B cell (primary cell): ENCODE results near the gene KRTAP10-2. TPM values are rescaled to one million over a fixed set of nuclear protein-coding genes. Genes with fewer than 3 reads are reported as not detected.

Experiments used
- ATAC-seq: fragments of 200-7000 bp; cut with Tn5 transposase; one replicate; pipeline ENCODE4 v1.10.0; 2021; ENCODE audit warnings: low read depth, mild to moderate bottlenecking, moderate number of reproducible peaks, moderate library complexity
- CTCF ChIA-PET: fragments of 350-600 bp; sonication (Branson Sonifier 250); formaldehyde crosslinking; loops from one replicate; lab custom pipeline; 2021; ENCODE audit warnings: antibody characterized with exemption, inconsistent platforms; lab: Charles Lee
- POLR2A ChIA-PET: fragments of 350-600 bp; sonication (Branson Sonifier 250); formaldehyde crosslinking; loops from one replicate; lab custom pipeline; 2021; ENCODE audit warnings: antibody characterized with exemption; lab: Charles Lee
- DNase-seq: peaks from one replicate; pipeline ENCODE4 v3.0.0; 2013
- H2AFZ ChIP-seq: 2 replicates; pipeline ENCODE4 v1.6.1; 2012; ENCODE audit warnings: mild to moderate bottlenecking, low read depth, low read length; ENCODE audit not compliant: insufficient read depth, poor library complexity, severe bottlenecking
- H3K27ac ChIP-seq, 2 donors: 1 replicate in 1 of 2; 2 replicates in 1 of 2; pipeline ENCODE4 v1.5.1; 2012 to 2013; ENCODE audit warnings: low read length in 2 of 2, mild to moderate bottlenecking in 2 of 2, moderate library complexity in 1 of 2
- H3K27me3 ChIP-seq, 4 experiments: fragments of 200-600 bp in 1 of 4; sonication (generic) in 1 of 4; replicated peaks in 1 of 4; 1 replicate in 2 of 4; 2 replicates in 2 of 4; pipeline versions ENCODE4 v1.6.1 to v1.7.0; 2013 to 2016; ENCODE audit warnings: low read length in 3 of 4, mild to moderate bottlenecking in 2 of 4, mixed read lengths in 1 of 4, moderate library complexity in 1 of 4; ENCODE audit not compliant: insufficient read depth in 4 of 4, control insufficient read depth in 3 of 4; ENCODE audit errors: control extremely low read depth in 1 of 4
- H3K36me3 ChIP-seq, 2 experiments: replicated peaks in 1 of 2; 1 replicate in 1 of 2; 2 replicates in 1 of 2; pipeline versions ENCODE4 v1.6.1 to v1.7.1; 2013; ENCODE audit warnings: low read length in 1 of 2; ENCODE audit not compliant: insufficient read depth in 2 of 2, control insufficient read depth in 1 of 2; ENCODE audit errors: control extremely low read depth in 1 of 2, extremely low read depth in 1 of 2
- H3K4me1 ChIP-seq, 2 donors: fragments of 200-600 bp in 1 of 2; sonication (generic) in 1 of 2; 1 replicate in 1 of 2; 2 replicates in 1 of 2; pipeline versions ENCODE4 v1.5.1 to v1.6.1; 2013 to 2017; ENCODE audit warnings: low read length in 2 of 2; ENCODE audit not compliant: control insufficient read depth in 2 of 2, insufficient read depth in 2 of 2
- H3K4me2 ChIP-seq: replicated peaks from 2 replicates; pipeline ENCODE3; 2012; ENCODE audit warnings: mild to moderate bottlenecking, low read depth, low read length; ENCODE audit not compliant: poor library complexity, severe bottlenecking
- H3K4me3 ChIP-seq, 5 experiments: fragments of 200-600 bp in 1 of 5; sonication (generic) in 1 of 5; 1 replicate in 3 of 5; 2 replicates in 2 of 5; pipeline versions ENCODE4 v1.5.1 to v1.7.0; 2011 to 2016; ENCODE audit warnings: low read length in 4 of 5, mild to moderate bottlenecking in 4 of 5, low read depth in 2 of 5, control low read depth in 1 of 5, moderate library complexity in 1 of 5; ENCODE audit not compliant: insufficient read depth in 1 of 5; ENCODE audit errors: control extremely low read depth in 1 of 5, extremely low read depth in 1 of 5
- H3K79me2 ChIP-seq: fragments of 200-600 bp; sonication (generic); one replicate; pipeline ENCODE4 v1.6.0; 2016; ENCODE audit warnings: low read length; ENCODE audit not compliant: control insufficient read depth, insufficient read depth
- H3K9ac ChIP-seq: fragments of 200-600 bp; sonication (generic); 2 replicates; pipeline ENCODE4 v1.6.1; 2017; ENCODE audit warnings: mild to moderate bottlenecking, low read length, moderate library complexity
- H3K9me3 ChIP-seq, 3 donors: one replicate each; pipeline versions ENCODE4 v1.6.1 to v1.7.1; 2013; ENCODE audit warnings: low read length in 2 of 3; ENCODE audit not compliant: control insufficient read depth in 2 of 3, insufficient read depth in 1 of 3; ENCODE audit errors: control extremely low read depth in 1 of 3
- H4K20me1 ChIP-seq: 2 replicates; pipeline ENCODE4 v1.6.0; 2012; ENCODE audit warnings: mild to moderate bottlenecking, low read length; ENCODE audit not compliant: insufficient read depth, control insufficient read depth, poor library complexity, severe bottlenecking
- H3K27ac Mint-ChIP-seq: one replicate; pipeline ENCODE4 v1.8.0; 2021; ENCODE audit warnings: mixed read lengths
- H3K27me3 Mint-ChIP-seq: one replicate; pipeline ENCODE4 v1.8.0; 2021; ENCODE audit warnings: mixed read lengths
- H3K4me1 Mint-ChIP-seq: one replicate; pipeline ENCODE4 v1.8.0; 2021; ENCODE audit warnings: mixed read lengths
- H3K4me3 Mint-ChIP-seq: one replicate; pipeline ENCODE4 v1.8.0; 2021; ENCODE audit warnings: mixed read lengths
- H3K9me3 Mint-ChIP-seq: one replicate; pipeline ENCODE4 v1.8.0; 2022; ENCODE audit warnings: mixed read lengths; ENCODE audit not compliant: insufficient read depth
- EZH2 ChIP-seq: IDR thresholded peaks from 2 replicates; pipeline ENCODE4 v1.6.1; 2012; ENCODE audit warnings: borderline replicate concordance, low read depth, mild to moderate bottlenecking, moderate library complexity, low read length; ENCODE audit not compliant: insufficient read depth, poor library complexity, severe bottlenecking
- WGBS: methylation state at CpG from one replicate; pipeline ENCODE4 v1.1.5; 2013; ENCODE audit warnings: missing lambda C conversion rate; ENCODE audit not compliant: insufficient coverage; 5-methylcytosine and 5-hydroxymethylcytosine counted together
- intact Hi-C: fragments of 100-400 bp; cut with micrococcal nuclease; formaldehyde crosslinking; loops from one replicate; pipeline ENCODE4 v1.10.0; 2022
- polyA plus RNA-seq: library from polyadenylated mRNA; depleted of rRNA; stranded (reverse); fragments of >200 nt; gene quantifications from 2 replicates; pipeline ENCODE4 v1.2.3, GENCODE V29; 2012
- total RNA-seq, 2 donors: library from RNA; stranded (reverse); fragments of 120-200 nt in 1 of 2; gene quantifications; 1 replicate in 1 of 2; 2 replicates in 1 of 2; pipeline versions ENCODE4 v1.2.3 to v1.2.4, GENCODE V29; 2013 to 2022
- TF ChIP-seq, protein P1 (sequence below): fragments of 200-600 bp; IDR thresholded peaks from one replicate; pipeline ENCODE4 v1.8.0; 2022; ENCODE audit warnings: antibody characterized with exemption, mild to moderate bottlenecking

KRTAP10-2 gene
- total and polyA plus RNA-seq, 2 donors (not counting 1 experiment from before 2014, with no cell fraction given) = not detected

DNA sequence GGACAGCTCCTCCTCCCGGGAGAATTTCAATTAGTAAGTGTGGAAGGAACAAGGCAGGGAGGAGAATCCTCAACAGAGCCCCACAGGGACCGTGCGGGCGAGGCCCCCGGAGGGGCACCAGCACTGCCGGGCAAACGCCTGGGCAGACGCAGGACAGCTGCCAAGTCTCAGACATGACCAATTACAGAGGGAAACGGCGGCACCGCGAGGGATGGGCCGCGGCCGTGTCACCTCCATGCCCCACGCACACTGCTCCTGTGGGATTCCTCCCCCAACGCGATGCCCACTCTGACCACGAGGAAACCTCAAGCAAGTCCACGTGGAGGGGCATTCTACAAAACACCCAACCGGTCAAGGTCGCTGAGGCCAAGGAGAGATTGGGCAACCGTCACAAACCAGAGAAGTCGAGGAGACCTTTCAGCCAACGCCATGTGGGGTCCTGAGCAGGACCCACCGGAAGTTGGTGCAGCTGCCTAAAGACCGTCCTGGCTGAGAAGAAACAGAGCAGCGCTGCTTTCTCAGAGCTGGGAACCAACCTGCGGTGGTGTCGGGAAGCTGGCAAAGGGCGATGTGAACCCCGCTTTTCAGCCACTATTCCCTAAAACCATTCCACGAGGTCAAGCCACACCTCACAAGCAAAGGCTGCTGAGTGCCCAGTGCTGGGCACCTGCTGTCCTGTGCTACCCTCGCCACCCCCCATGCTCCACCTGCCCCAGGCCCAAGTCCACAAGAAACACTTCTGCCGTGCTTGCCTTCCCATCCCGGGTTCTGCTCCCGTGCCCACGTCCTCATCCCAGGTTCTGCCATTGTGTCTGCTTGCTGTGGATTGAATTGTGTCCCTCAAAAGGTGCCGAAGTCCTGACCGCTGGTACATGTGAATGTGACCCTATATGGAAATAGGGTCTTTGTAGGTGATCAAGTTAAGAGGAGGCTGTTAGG lies 20.8 kb upstream of the KRTAP10-2 start:
- H3K79me2 ChIP-seq = no peaks in the 10 kb centered on the region
- DNase-seq (no peak), ATAC-seq (no peak)
- peaks cover 0 to 31% (median 7%) of the 10 kb centered on the region in 3 donors for H3K9me3 ChIP-seq
- peaks cover under 1 to 2% of the 10 kb centered on the region in 2 donors for H3K4me1 ChIP-seq
- Mint-ChIP-seq H3K4me3 (no peak overlapping the region), H3K27me3 (peaks cover 33% of the 10 kb centered on the region), H3K4me1 (peaks cover 3% of the 10 kb centered on the region), H3K9me3 (peaks cover 2% of the 10 kb centered on the region), H3K27ac (no peak overlapping the region)
- ChIA-PET POLR2A (no interaction called here), CTCF (no interaction called here)
- no peaks in the 10 kb centered on the region for H4K20me1 ChIP-seq
- no peak for TF ChIP-seq EZH2
- TF ChIP-seq, protein P1, sequence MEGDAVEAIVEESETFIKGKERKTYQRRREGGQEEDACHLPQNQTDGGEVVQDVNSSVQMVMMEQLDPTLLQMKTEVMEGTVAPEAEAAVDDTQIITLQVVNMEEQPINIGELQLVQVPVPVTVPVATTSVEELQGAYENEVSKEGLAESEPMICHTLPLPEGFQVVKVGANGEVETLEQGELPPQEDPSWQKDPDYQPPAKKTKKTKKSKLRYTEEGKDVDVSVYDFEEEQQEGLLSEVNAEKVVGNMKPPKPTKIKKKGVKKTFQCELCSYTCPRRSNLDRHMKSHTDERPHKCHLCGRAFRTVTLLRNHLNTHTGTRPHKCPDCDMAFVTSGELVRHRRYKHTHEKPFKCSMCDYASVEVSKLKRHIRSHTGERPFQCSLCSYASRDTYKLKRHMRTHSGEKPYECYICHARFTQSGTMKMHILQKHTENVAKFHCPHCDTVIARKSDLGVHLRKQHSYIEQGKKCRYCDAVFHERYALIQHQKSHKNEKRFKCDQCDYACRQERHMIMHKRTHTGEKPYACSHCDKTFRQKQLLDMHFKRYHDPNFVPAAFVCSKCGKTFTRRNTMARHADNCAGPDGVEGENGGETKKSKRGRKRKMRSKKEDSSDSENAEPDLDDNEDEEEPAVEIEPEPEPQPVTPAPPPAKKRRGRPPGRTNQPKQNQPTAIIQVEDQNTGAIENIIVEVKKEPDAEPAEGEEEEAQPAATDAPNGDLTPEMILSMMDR = no peak
- H3K27me3 ChIP-seq = peaks cover 0 to 4% (median 0%) of the 10 kb centered on the region in 4 experiments
- no peak overlapping the region for H3K4me2 ChIP-seq
- H2AFZ ChIP-seq = no peak overlapping the region
- H3K36me3 ChIP-seq = no peaks in the 10 kb centered on the region
- H3K4me3 ChIP-seq = no peak overlapping the region
- no peak overlapping the region for H3K9ac ChIP-seq
- H3K27ac ChIP-seq = no peak overlapping the region
- intact Hi-C loops = no loop called here
- 91% methylated on average over 33 of the region's 40 CpGs for WGBS

DNA sequence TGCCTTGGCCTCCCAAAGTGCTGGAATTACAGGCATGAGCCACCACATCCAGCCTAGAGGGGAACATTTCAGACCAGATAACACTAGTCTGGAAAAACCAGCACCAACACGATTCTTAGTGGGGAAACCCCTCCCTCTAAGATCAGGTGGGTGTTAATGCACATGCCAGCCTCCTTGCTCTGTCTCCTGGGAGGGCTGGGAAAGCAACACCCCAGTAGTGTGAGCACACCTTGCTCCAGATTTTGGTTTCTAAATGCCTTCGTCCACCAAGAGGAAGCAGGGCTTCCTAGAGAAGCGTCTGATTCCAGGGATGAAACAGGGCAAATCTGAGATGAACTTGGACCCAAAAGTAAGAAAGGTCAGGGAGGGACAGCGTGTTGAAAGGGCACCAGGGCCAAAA lies 20.0 kb upstream of the KRTAP10-2 start:
- ChIA-PET CTCF (no interaction called here), POLR2A (no interaction called here)
- H3K4me2 ChIP-seq = no peak overlapping the region
- peaks cover 0 to 2% (median 0%) of the 10 kb centered on the region in 4 experiments for H3K27me3 ChIP-seq
- WGBS = 61% methylated on average over 3 of the region's 4 CpGs
- peaks cover 11% of the 10 kb centered on the region for H3K4me1 Mint-ChIP-seq
- H3K4me3 Mint-ChIP-seq = no peak overlapping the region
- no peaks in the 10 kb centered on the region for H3K36me3 ChIP-seq
- H3K9me3 Mint-ChIP-seq = peaks cover 2% of the 10 kb centered on the region
- TF ChIP-seq, protein P1 = no peak
- no peak for TF ChIP-seq EZH2
- no peak overlapping the region for H2AFZ ChIP-seq
- H4K20me1 ChIP-seq = no peaks in the 10 kb centered on the region
- H3K79me2 ChIP-seq = no peaks in the 10 kb centered on the region
- H3K9ac ChIP-seq = no peak overlapping the region
- H3K4me1 ChIP-seq = peaks cover 3 to 8% of the 10 kb centered on the region in 2 donors
- H3K27ac Mint-ChIP-seq = no peak overlapping the region
- no peak for ATAC-seq
- H3K9me3 ChIP-seq = peaks cover 0 to 26% (median 2%) of the 10 kb centered on the region in 3 donors
- no peak overlapping the region for H3K27ac ChIP-seq
- peaks cover 33% of the 10 kb centered on the region for H3K27me3 Mint-ChIP-seq
- intact Hi-C loops = no loop called here
- H3K4me3 ChIP-seq = no peak overlapping the region
- no peak for DNase-seq
